Measurements from ENCODE around the gene CNST.
"Not testable (repeated sequence)": the region's sequence is repeated elsewhere in the genome, so short reads cannot be mapped to it uniquely, and the experiment has no call there.

Gene CNST

DNA sequence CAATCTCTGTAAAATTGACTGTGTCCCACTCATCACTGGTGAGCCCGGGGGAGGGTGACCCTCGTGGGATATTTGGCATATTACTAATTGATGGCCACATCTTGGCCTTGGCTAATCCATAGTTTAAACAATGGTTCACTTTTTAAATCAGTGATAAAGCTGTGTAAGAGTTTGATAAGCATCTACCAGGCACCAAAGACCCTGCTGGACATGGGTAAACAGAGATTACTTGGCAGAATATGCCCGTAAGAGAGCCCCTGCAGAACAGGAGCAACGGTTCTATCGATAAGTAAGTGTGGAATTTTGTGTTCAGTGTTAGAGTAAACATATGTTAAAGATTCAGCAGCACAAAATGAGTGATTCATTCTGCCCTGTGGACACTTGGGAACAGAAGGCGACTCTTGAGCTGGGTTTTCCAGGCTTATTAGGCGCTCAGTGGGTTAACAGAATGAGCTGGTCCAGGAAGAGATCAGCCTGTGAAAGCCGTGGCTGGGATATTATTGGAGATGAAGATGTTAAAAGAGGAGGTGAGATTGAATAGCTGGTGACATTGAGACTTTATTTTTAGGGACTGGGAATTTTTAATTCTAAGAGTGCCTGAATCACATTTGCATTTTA lies 55.9 kb downstream of the CNST start:
- no peak overlapping the region for H3K27ac ChIP-seq
- DNase-seq (ENCODE audit: low spot score), result no peak
- POLR2A ChIA-PET (ENCODE audit: low non-redundant PET), result no interaction called here
- CTCF ChIA-PET, result no interaction called here
- no peak for TF ChIP-seq CTCF (conservative IDR thresholded peaks at IDR 0.05; ENCODE audit: low read depth)

- H3K27ac ChIP-seq, result no peak overlapping the region
- no peak for TF ChIP-seq CTCF (conservative IDR thresholded peaks at IDR 0.05; ENCODE audit: low read depth)
- POLR2A ChIA-PET (ENCODE audit: low non-redundant PET), result no interaction called here
- CTCF ChIA-PET, result no interaction called here
- no peak for DNase-seq (ENCODE audit: low spot score)
Observed at GRCh38 chr1:246624091-246624490, 57.8 kb downstream of the CNST start.

DNA sequence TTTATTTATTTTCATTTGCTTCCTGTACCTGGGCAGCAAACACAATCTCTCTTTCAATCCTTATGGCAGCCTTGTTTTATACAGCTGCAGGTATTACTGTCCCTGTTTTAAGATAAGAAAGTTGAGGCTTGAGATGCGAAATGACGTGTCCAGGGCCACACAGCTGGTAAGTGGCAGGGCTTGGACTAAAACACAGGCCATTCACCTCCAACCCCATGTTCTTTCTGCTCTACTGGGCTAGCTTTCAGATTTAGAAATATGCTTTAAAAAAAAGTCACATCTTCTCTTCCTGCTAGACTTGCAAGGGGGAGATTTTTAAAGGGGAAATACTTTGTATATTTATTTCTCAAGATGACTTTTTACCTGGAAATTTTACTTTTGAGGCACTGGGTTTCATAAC lies 62.8 kb downstream of the CNST start:
- no peak for DNase-seq (ENCODE audit: low spot score)
- ChIA-PET CTCF (no interaction called here), POLR2A (ENCODE audit: low non-redundant PET) (no interaction called here)
- TF ChIP-seq CTCF (conservative IDR thresholded peaks at IDR 0.05; ENCODE audit: low read depth), result no peak
- no peak overlapping the region for H3K27ac ChIP-seq

- no peak for TF ChIP-seq CTCF (conservative IDR thresholded peaks at IDR 0.05; ENCODE audit: low read depth)
- POLR2A ChIA-PET (ENCODE audit: low non-redundant PET), result no interaction called here
- CTCF ChIA-PET, result no interaction called here
- no peak overlapping the region for H3K27ac ChIP-seq
- DNase-seq (ENCODE audit: low spot score), result no peak
Observed at GRCh38 chr1:246629976-246630375, 63.7 kb downstream of the CNST start.

DNA sequence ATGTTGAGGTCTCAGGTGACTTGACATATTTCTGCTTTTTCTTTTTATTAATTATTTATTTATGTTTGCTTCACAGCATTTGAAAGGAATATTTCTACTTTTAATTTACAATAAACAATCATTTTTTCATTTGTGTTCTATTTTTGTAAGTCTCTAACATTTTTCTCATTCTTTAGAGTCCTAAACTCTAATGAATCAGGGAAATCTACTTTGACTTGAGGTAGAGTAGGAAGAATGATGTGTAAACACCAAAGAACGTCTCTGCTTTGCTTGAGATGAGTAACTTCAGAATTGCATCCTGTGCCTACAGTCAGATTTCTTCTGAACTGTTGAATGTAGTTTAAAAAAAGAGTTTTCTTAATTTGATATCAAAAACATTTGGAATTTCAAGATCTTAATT lies 65.2 kb downstream of the CNST start:
- ChIA-PET POLR2A (ENCODE audit: low non-redundant PET) (no interaction called here), CTCF (interaction anchor here (0.5 to 0.6 kb wide), 2 partner anchors 278 to 595 kb away, joined by 3 to 4 read pairs; no protein-coding TSS in a partner anchor)
- DNase-seq (ENCODE audit: low spot score), result no peak
- no peak overlapping the region for H3K27ac ChIP-seq
- TF ChIP-seq CTCF (conservative IDR thresholded peaks at IDR 0.05; ENCODE audit: low read depth), result no peak

GRCh38 chr1:246632281-246633168 lies 66.3 kb downstream of the CNST start:
- DNase-seq (ENCODE audit: low spot score), result peak; percentile 30
- no peak for TF ChIP-seq CTCF (conservative IDR thresholded peaks at IDR 0.05; ENCODE audit: low read depth)
- POLR2A ChIA-PET (ENCODE audit: low non-redundant PET), result no interaction called here
- CTCF ChIA-PET, result interaction anchor here (0.6 to 0.8 kb wide), 3 partner anchors 136 to 1622 kb away, joined by 3 to 4 read pairs (median 3); no protein-coding TSS in a partner anchor
- no peak overlapping the region for H3K27ac ChIP-seq

DNA sequence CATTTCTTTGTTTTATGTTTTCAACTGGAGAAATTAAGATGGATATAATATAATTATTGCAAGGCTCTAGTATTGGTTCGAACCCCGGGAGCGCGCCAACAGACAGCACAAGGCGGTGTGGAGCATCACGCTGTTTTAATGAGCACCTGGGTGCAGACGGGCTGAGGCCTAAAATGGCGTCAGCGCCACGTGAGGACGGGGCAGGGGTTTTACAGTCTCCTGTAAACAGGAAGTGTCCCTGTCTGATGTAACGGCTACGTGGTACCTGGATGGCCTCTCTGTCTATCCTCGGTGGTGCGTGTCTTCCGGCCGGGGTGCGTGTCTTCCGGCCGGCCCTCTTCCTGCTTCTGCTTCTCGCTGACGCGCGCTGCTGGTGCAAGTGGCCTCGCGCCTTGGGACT lies 68.4 kb downstream of the CNST start:
- H3K27ac ChIP-seq; DNase-seq (ENCODE audit: low spot score); POLR2A ChIA-PET (ENCODE audit: low non-redundant PET); CTCF ChIA-PET: not testable (repeated sequence)
